Testis (tissue), 3 donors: ENCODE measurements around the gene ANKRD12. TPM values are rescaled to one million over a fixed set of nuclear protein-coding genes. Genes with fewer than 3 reads are reported as not detected.
A peak's percentile ranks its signal among the peaks of the same experiment; 100 is the strongest.

Experiments
- DNase-seq: peaks from one replicate; pipeline ENCODE4 v3.0.0-alpha.2; 2019
- H3K27ac ChIP-seq, 2 donors: fragments of 200-600 bp; sonication (generic); one replicate each; pipeline ENCODE4 v1.5.1; 2019
- H3K27me3 ChIP-seq: fragments of 200-600 bp; sonication (generic); one replicate; pipeline ENCODE4 v1.5.1; 2019
- H3K36me3 ChIP-seq: fragments of 200-600 bp; sonication (generic); one replicate; pipeline ENCODE4 v1.5.1; 2017; ENCODE audit warnings: low read depth; ENCODE audit errors: missing control alignments
- H3K4me1 ChIP-seq: fragments of 200-600 bp; sonication (generic); one replicate; pipeline ENCODE4 v1.5.1; 2019
- H3K4me3 ChIP-seq, 2 donors: fragments of 200-600 bp; sonication (generic); one replicate each; pipeline ENCODE4 v1.5.1; 2017 to 2019
- H3K9me3 ChIP-seq: fragments of 200-600 bp; sonication (generic); one replicate; pipeline ENCODE4 v1.5.1; 2017
- CTCF ChIP-seq, 3 experiments: fragments of 450-650 bp in 2 of 3; fragments of 200-600 bp in 1 of 3; sonication (generic) in 1 of 3; IDR thresholded peaks; one replicate each; pipeline ENCODE4 v1.5.1; 2016 to 2019; ENCODE audit warnings: antibody characterized with exemption in 3 of 3, mild to moderate bottlenecking in 2 of 3, moderate library complexity in 1 of 3
- POLR2A ChIP-seq: fragments of 450-650 bp; IDR thresholded peaks from one replicate; pipeline ENCODE4 v1.6.1; 2017; ENCODE audit warnings: antibody characterized with exemption, mild to moderate bottlenecking, moderate library complexity
- WGBS, 2 donors: methylation state at CpG; one replicate each; pipeline ENCODE4 v1.1.5; 2018; 5-methylcytosine and 5-hydroxymethylcytosine counted together
- intact Hi-C: fragments of 100-400 bp; cut with DNase I; formaldehyde crosslinking; loops from one replicate; pipeline ENCODE4 v1.15.1; 2023; ENCODE audit warnings: low total_unique reads
- polyA plus RNA-seq: library from polyadenylated mRNA; stranded (reverse); fragments of 350-450 nt; fragmentation: Illumina TruSeq; extraction: RNeasy Lipid Tissue Mini Kit (QIAGEN cat#74804); gene quantifications from one replicate; pipeline ENCODE4 v1.2.3, GENCODE V29; 2014; ENCODE audit warnings: low read depth, low replicate concordance; ENCODE audit not compliant: insufficient read depth
- total RNA-seq, 2 donors: library from RNA; depleted of rRNA; stranded (reverse); fragments of >200 nt; gene quantifications; one replicate each; pipeline ENCODE4 v1.2.3, GENCODE V29; 2016

The ANKRD12 gene
- total and polyA plus RNA-seq, 3 donors from 2014 or later, result 4.5 to 59.7 (median 58.5) TPM

GRCh38 chr18:9132628-9133027, 4.0 kb upstream of the ANKRD12 start:
- no peaks in the 10 kb centered on the region for H3K36me3 ChIP-seq
- no peak overlapping the region for H3K27ac ChIP-seq
- H3K4me3 ChIP-seq, result no peak overlapping the region
- no peaks in the 10 kb centered on the region for H3K4me1 ChIP-seq
- WGBS, 2 donors, result 90 to 97% methylated on average over 4 of the region's 4 CpGs
- H3K27me3 ChIP-seq, result no peaks in the 10 kb centered on the region
- intact Hi-C loops, result no loop called here
- H3K9me3 ChIP-seq, result no peaks in the 10 kb centered on the region
- TF ChIP-seq POLR2A (no peak), CTCF (IDR thresholded peaks at IDR 0.05) (no peak)
- no peak for DNase-seq

- 91 to 98% methylated on average over 2 of the region's 2 CpGs for WGBS, 2 donors
- H3K27ac ChIP-seq, result no peak overlapping the region
These were observed 3.4 kb upstream of the ANKRD12 start for GRCh38 chr18:9133225-9133624.

GRCh38 chr18:9135081-9135911, 1.3 kb upstream of the ANKRD12 start:
- Histone ChIP-seq H3K4me1 (peaks cover 9% of the 10 kb centered on the region), H3K27me3 (no peaks in the 10 kb centered on the region), H3K36me3 (no peaks in the 10 kb centered on the region), H3K4me3 (peak overlapping the region; percentile 89 to 93), H3K9me3 (no peaks in the 10 kb centered on the region), H3K27ac (peak overlapping the region; percentile 99)
- intact Hi-C loops, result no loop called here
- WGBS, 2 donors, result 47 to 57% methylated on average over 11 to 12 of the region's 12 CpGs
- TF ChIP-seq POLR2A, result no peak
- DNase-seq, result no peak

More at GRCh38 chr18:9133225-9133624, 3.4 kb upstream of the ANKRD12 start:
- intact Hi-C loops, result no loop called here
- H3K27me3 ChIP-seq, result no peaks in the 10 kb centered on the region
- H3K9me3 ChIP-seq, result no peaks in the 10 kb centered on the region
- H3K4me3 ChIP-seq, result no peak overlapping the region
- no peak for TF ChIP-seq CTCF (IDR thresholded peaks at IDR 0.05)
- H3K36me3 ChIP-seq, result no peaks in the 10 kb centered on the region
- DNase-seq, result no peak
- no peaks in the 10 kb centered on the region for H3K4me1 ChIP-seq

GRCh38 chr18:9135912-9136314, 668 bp upstream of the ANKRD12 start:
- Histone ChIP-seq H3K4me3 (peak overlapping the region; percentile 89 to 93), H3K27ac (peak overlapping the region; percentile 99), H3K27me3 (no peaks in the 10 kb centered on the region), H3K36me3 (no peaks in the 10 kb centered on the region), H3K9me3 (no peaks in the 10 kb centered on the region), H3K4me1 (peaks cover 12% of the 10 kb centered on the region)
- peak; percentile 49 for DNase-seq
- TF ChIP-seq POLR2A (no peak), CTCF (IDR thresholded peaks at IDR 0.05) (no peak)
- intact Hi-C loops, result loop anchor here (1.0 kb wide), 1 partner anchor 34 kb away; the partner anchor contains the start of gene NDUFV2
- 0% methylated on average over 6 to 29 of the region's 33 CpGs for WGBS, 2 donors

GRCh38 chr18:9137168-9138066, 836 bp downstream of the ANKRD12 start:
- 0% methylated on average over 17 to 53 of the region's 95 CpGs for WGBS, 2 donors
- intact Hi-C loops, result no loop called here
- peak; percentile 58 for DNase-seq
- Histone ChIP-seq H3K9me3 (no peaks in the 10 kb centered on the region), H3K4me3 (peak overlapping the region; percentile 89 to 93), H3K4me1 (peaks cover 24% of the 10 kb centered on the region), H3K27me3 (no peaks in the 10 kb centered on the region), H3K36me3 (no peaks in the 10 kb centered on the region), H3K27ac (peak overlapping the region; percentile 99)
- no peak for TF ChIP-seq POLR2A
- TF ChIP-seq CTCF (IDR thresholded peaks at IDR 0.05), result no peak
